ENCODE results near the gene NACC2.

DNA sequence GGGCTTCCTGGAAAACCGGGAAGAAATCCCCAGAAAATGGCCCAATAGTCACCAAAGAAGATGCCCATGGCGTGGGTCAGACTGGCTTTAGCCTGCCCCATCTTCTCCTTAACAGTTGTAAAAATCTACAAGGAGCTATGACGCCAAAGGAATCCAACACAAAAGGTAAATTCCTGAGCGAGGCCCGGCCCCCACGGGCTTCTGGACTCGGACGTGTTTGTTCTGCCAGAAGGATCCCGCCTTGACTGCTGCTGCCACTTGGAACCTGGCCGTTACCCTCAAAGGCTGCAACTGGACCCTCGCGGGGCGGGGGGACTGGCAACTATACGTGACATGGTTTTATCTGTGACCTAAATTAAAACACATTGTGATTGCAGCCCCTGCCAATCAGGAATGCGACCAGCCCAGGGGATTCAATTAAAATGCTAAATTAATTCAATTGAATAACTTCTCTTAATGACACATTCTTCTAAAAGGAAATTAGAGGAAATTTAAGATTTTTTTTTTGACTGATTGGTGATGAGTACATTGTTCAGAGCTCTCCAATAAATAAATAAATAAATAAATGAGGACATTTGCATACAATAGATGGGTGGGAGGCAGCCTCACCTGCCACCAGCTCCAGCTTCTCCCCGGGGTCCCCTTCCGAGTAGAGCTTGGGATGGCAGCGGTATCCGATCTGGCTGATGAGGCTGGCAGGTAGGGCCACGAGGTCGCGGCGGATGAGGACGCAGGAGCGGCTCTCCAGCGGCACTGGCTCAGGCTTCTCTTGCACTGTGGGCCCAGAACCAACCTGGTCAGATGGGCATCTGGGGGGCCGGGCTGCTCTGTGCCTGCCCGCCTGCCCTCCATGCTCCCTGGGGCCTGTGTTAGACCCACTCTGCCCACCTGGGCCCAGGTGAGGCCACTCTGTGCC is 79.2 kb downstream of the NACC2 start:
- TF ChIP-seq, protein P1, sequence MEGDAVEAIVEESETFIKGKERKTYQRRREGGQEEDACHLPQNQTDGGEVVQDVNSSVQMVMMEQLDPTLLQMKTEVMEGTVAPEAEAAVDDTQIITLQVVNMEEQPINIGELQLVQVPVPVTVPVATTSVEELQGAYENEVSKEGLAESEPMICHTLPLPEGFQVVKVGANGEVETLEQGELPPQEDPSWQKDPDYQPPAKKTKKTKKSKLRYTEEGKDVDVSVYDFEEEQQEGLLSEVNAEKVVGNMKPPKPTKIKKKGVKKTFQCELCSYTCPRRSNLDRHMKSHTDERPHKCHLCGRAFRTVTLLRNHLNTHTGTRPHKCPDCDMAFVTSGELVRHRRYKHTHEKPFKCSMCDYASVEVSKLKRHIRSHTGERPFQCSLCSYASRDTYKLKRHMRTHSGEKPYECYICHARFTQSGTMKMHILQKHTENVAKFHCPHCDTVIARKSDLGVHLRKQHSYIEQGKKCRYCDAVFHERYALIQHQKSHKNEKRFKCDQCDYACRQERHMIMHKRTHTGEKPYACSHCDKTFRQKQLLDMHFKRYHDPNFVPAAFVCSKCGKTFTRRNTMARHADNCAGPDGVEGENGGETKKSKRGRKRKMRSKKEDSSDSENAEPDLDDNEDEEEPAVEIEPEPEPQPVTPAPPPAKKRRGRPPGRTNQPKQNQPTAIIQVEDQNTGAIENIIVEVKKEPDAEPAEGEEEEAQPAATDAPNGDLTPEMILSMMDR (IDR thresholded peaks at IDR 0.05; ENCODE audit: low read length) = no peak
- TF ChIP-seq EZH2 (optimal IDR thresholded peaks at IDR 0.05; ENCODE audit: low read depth, low read length) = no peak

All from MM.1S (cell line).